Loucy (cell line): ENCODE measurements around the gene TBKBP1.
"Not testable (repeated sequence)": the region's sequence is repeated elsewhere in the genome, so short reads cannot be mapped to it uniquely, and the experiment has no call there.

ENCODE experiments used
- H2AFZ ChIP-seq: fragments of 200-600 bp; sonication (generic); 2 replicates; pipeline ENCODE4 v1.6.0; 2016; ENCODE audit warnings: antibody characterized with exemption, mild to moderate bottlenecking, low read length, moderate library complexity
- H3F3A ChIP-seq: fragments of 200-600 bp; 2 replicates; pipeline ENCODE4 v1.6.0; 2016; ENCODE audit warnings: antibody characterized with exemption, low read depth, mild to moderate bottlenecking
- H3K27me3 ChIP-seq: fragments of 200-600 bp; sonication (generic); 2 replicates; pipeline ENCODE4 v1.6.1; 2014; ENCODE audit warnings: low read length, mild to moderate bottlenecking; ENCODE audit not compliant: insufficient read depth, poor library complexity, severe bottlenecking
- H3K36me3 ChIP-seq: fragments of 200-600 bp; sonication (generic); 2 replicates; pipeline ENCODE4 v1.6.1; 2016; ENCODE audit warnings: low read length; ENCODE audit not compliant: insufficient read depth
- H3K4me1 ChIP-seq: fragments of 200-600 bp; sonication (generic); 2 replicates; pipeline ENCODE4 v1.5.1; 2014; ENCODE audit warnings: low read length, mild to moderate bottlenecking; ENCODE audit not compliant: insufficient read depth, poor library complexity, severe bottlenecking
- H3K4me2 ChIP-seq: fragments of 200-600 bp; sonication (generic); 2 replicates; pipeline ENCODE4 v1.6.0; 2014; ENCODE audit warnings: antibody characterized with exemption, low read length, low read depth, mild to moderate bottlenecking; ENCODE audit not compliant: poor library complexity, severe bottlenecking
- H3K4me3 ChIP-seq: fragments of 200-600 bp; sonication (generic); 2 replicates; pipeline ENCODE4 v1.5.1; 2014; ENCODE audit warnings: low read length, mild to moderate bottlenecking, mixed read lengths; ENCODE audit not compliant: poor library complexity, severe bottlenecking
- H3K79me2 ChIP-seq: fragments of 200-600 bp; sonication (generic); 2 replicates; pipeline ENCODE4 v1.6.1; 2014; ENCODE audit warnings: low read length; ENCODE audit not compliant: insufficient read depth
- H3K9ac ChIP-seq: fragments of 200-600 bp; sonication (generic); 2 replicates; pipeline ENCODE4 v1.6.0; 2014; ENCODE audit warnings: mild to moderate bottlenecking, low read depth, low read length, moderate library complexity; ENCODE audit not compliant: poor library complexity, severe bottlenecking
- H3K9me2 ChIP-seq: fragments of 200-600 bp; sonication (generic); replicated peaks from 2 replicates; pipeline ENCODE4 v1.6.1; 2016; ENCODE audit warnings: low read depth, low read length, mixed read lengths
- H3K9me3 ChIP-seq: fragments of 200-600 bp; sonication (generic); 2 replicates; pipeline ENCODE4 v1.6.1; 2014; ENCODE audit warnings: mild to moderate bottlenecking, antibody characterized with exemption, low read length, low read depth; ENCODE audit not compliant: insufficient read depth
- H4K20me1 ChIP-seq: fragments of 200-600 bp; sonication (generic); 2 replicates; pipeline ENCODE4 v1.6.0; 2014; ENCODE audit warnings: antibody characterized with exemption, low read length, mild to moderate bottlenecking; ENCODE audit not compliant: insufficient read depth, poor library complexity, severe bottlenecking
- EZH2phosphoT487 ChIP-seq: fragments of 200-600 bp; IDR thresholded peaks from 2 replicates; pipeline ENCODE4 v1.6.1; 2018; ENCODE audit warnings: antibody characterized with exemption, mild to moderate bottlenecking, moderate library complexity, borderline replicate concordance
- TF ChIP-seq, protein P1 (sequence below): fragments of 200-600 bp; sonication (generic); conservative IDR thresholded peaks from 2 replicates; pipeline ENCODE4 v1.5.1; 2014; ENCODE audit warnings: mild to moderate bottlenecking, antibody characterized with exemption, low read length

The TBKBP1 gene

DNA sequence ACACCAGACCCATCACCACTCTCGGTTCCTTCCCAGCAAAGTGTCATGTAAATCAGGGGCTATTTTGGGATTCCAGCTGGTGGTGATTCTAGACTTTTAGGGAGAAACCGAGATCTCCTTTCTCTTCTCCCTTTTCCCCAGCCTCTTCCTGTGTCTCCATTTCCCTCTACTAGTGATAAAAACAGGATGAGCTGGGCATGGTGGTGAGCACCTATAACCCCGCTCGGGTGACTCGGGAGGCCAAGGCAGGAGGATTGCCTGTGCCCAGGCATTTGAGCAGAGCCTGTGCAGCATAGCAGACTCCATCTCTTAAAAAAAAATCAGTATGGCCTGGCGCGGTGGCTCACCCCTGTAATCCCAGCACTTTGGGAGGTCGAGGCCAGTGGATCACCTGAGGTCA lies 45.2 kb downstream of the TBKBP1 start:
- Histone ChIP-seq H3K4me2 (no peak overlapping the region), H3F3A (no peaks in the 10 kb centered on the region), H3K27me3 (no peaks in the 10 kb centered on the region), H3K9me3 (no peaks in the 10 kb centered on the region), H3K4me1 (no peaks in the 10 kb centered on the region), H3K36me3 (no peaks in the 10 kb centered on the region), H2AFZ (no peak overlapping the region), H3K79me2 (no peaks in the 10 kb centered on the region), H3K9me2 (no peaks in the 10 kb centered on the region), H4K20me1 (no peaks in the 10 kb centered on the region), H3K4me3 (no peak overlapping the region), H3K9ac (no peak overlapping the region)
- TF ChIP-seq, protein P1, sequence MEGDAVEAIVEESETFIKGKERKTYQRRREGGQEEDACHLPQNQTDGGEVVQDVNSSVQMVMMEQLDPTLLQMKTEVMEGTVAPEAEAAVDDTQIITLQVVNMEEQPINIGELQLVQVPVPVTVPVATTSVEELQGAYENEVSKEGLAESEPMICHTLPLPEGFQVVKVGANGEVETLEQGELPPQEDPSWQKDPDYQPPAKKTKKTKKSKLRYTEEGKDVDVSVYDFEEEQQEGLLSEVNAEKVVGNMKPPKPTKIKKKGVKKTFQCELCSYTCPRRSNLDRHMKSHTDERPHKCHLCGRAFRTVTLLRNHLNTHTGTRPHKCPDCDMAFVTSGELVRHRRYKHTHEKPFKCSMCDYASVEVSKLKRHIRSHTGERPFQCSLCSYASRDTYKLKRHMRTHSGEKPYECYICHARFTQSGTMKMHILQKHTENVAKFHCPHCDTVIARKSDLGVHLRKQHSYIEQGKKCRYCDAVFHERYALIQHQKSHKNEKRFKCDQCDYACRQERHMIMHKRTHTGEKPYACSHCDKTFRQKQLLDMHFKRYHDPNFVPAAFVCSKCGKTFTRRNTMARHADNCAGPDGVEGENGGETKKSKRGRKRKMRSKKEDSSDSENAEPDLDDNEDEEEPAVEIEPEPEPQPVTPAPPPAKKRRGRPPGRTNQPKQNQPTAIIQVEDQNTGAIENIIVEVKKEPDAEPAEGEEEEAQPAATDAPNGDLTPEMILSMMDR: no peak
- no peak for TF ChIP-seq EZH2phosphoT487

DNA sequence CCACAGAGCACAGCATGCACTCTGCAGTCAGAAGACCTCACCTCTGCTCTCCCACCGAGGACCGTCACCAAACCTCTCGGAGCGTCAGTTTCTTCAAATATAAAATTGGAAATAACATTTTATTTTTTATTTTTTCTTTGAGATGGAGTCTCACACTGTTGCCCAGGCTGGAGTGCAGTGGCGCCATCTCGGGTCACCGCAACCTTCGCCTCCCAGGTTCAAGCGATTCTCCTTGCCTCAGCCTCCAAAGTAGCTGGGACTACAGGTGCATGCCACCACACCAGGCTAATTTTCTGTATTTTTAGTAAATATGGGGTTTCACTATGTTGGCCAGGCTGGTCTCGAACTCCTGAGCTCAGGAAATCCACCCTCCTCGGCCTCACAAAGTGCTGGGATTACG lies 46.0 kb downstream of the TBKBP1 start:
- H3F3A ChIP-seq, H3K27me3 ChIP-seq, H2AFZ ChIP-seq, H3K9me3 ChIP-seq, H3K9me2 ChIP-seq, H3K9ac ChIP-seq, H3K4me2 ChIP-seq, H4K20me1 ChIP-seq, H3K36me3 ChIP-seq, H3K4me3 ChIP-seq, H3K4me1 ChIP-seq, H3K79me2 ChIP-seq: not testable (repeated sequence)

DNA sequence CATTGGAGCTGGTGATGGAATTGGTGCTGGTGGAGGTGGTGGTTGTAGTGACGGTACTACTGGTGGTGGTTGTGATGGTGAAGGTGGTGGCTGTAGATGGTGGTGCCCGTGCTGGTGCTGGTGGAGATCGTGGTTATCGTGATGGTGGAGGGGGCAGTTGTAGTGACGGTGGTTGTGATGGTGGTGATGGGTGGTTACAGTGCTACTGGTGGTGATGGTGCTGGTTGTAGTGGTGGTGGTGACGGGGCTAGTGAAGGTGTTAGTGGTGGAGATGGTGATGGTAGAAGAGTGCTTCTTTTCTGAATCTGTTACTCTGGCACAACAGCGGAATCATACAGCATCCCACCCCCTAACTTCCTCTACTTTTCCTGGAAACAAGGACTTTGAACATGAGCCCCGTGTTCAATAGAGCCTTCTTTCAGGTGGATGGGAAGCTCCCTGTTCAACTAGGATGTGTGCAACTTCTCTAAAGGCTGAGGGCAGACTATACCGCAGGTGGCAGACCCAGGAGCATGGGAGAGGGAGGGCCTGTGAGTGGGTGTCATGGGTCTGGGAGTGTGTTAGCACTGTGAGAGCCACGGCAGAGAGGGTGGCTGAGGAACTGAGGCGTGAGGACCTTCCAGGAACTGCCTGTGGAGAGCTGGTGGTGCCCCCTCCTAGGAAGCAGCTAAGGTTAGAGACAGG lies 47.3 kb downstream of the TBKBP1 start:
- H3K4me1 ChIP-seq: peaks cover 11% of the 10 kb centered on the region
- no peaks in the 10 kb centered on the region for H3K9me2 ChIP-seq
- no peaks in the 10 kb centered on the region for H3K36me3 ChIP-seq
- no peaks in the 10 kb centered on the region for H3F3A ChIP-seq
- H3K79me2 ChIP-seq: no peaks in the 10 kb centered on the region
- H2AFZ ChIP-seq: no peak overlapping the region
- no peaks in the 10 kb centered on the region for H3K9me3 ChIP-seq
- TF ChIP-seq, protein P1: no peak
- TF ChIP-seq EZH2phosphoT487: no peak
- H3K9ac ChIP-seq: no peak overlapping the region
- H3K27me3 ChIP-seq: no peaks in the 10 kb centered on the region
- H3K4me2 ChIP-seq: no peak overlapping the region
- no peaks in the 10 kb centered on the region for H4K20me1 ChIP-seq
- no peak overlapping the region for H3K4me3 ChIP-seq

DNA sequence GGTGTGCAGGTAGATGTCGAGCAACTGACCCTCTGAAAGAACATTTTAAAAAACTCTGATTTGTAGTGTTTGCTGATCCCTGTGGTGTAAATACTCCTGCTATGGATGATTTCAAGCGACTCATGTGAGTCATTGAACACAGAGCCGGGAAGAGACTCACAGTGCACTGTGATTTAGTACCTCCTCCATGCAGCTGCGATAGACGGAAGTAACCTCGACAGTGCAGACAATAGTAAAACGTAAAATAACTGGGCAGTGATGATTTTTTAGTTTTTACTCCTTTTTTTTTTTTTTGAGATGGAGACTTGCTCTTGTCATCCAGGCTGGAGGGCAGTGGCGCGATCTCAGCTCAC lies 47.8 kb downstream of the TBKBP1 start:
- Histone ChIP-seq H2AFZ (no peak overlapping the region), H3K4me1 (peaks cover 11% of the 10 kb centered on the region), H3K36me3 (no peaks in the 10 kb centered on the region), H3K4me2 (no peak overlapping the region), H4K20me1 (no peaks in the 10 kb centered on the region), H3F3A (no peaks in the 10 kb centered on the region), H3K9me3 (no peaks in the 10 kb centered on the region), H3K9ac (no peak overlapping the region), H3K79me2 (no peaks in the 10 kb centered on the region), H3K27me3 (no peaks in the 10 kb centered on the region), H3K4me3 (no peak overlapping the region), H3K9me2 (no peaks in the 10 kb centered on the region)
- TF ChIP-seq, protein P1: no peak
- TF ChIP-seq EZH2phosphoT487: no peak
